ENCODE measurements around the gene B3GNT2. TPM values are rescaled to one million over a fixed set of nuclear protein-coding genes. Genes with fewer than 3 reads are reported as not detected.

Gene B3GNT2
- polyA plus RNA-seq, 1 of the 3 experiments (the other 2 are of a cell fraction) = 6.3 TPM

DNA sequence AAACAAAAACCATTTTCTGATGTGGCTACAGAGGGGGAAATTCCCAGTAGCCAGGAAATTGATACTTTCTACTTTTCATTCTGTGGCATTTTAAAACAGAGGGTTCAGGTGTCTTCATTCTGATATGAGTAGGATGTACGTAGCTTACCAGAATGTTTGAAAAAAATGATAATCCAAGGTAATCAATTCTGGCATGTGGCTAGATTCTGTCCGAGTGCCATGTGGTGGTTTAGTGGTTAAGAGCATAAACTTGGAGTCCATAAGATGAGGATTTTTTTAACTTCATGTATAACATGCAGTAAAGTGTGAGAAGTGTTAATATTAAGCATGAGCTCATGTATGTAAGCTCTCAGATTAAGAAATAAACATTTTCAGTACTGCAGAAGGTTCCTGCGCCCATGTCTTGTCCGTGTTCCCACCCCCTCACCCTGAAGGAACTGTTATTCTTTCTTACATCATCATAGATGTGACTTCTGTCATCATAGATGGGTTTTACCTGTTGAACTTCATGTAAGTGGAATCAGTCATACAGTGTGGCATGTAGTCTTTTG lies 4.5 kb downstream of the B3GNT2 start (continued):
- TF ChIP-seq, protein P1, sequence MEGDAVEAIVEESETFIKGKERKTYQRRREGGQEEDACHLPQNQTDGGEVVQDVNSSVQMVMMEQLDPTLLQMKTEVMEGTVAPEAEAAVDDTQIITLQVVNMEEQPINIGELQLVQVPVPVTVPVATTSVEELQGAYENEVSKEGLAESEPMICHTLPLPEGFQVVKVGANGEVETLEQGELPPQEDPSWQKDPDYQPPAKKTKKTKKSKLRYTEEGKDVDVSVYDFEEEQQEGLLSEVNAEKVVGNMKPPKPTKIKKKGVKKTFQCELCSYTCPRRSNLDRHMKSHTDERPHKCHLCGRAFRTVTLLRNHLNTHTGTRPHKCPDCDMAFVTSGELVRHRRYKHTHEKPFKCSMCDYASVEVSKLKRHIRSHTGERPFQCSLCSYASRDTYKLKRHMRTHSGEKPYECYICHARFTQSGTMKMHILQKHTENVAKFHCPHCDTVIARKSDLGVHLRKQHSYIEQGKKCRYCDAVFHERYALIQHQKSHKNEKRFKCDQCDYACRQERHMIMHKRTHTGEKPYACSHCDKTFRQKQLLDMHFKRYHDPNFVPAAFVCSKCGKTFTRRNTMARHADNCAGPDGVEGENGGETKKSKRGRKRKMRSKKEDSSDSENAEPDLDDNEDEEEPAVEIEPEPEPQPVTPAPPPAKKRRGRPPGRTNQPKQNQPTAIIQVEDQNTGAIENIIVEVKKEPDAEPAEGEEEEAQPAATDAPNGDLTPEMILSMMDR (IDR thresholded peaks at IDR 0.05) = no peak
- TF ChIP-seq SIN3A (IDR thresholded peaks at IDR 0.05; ENCODE audit: borderline replicate concordance, low read depth, low read length) = no peak

DNA sequence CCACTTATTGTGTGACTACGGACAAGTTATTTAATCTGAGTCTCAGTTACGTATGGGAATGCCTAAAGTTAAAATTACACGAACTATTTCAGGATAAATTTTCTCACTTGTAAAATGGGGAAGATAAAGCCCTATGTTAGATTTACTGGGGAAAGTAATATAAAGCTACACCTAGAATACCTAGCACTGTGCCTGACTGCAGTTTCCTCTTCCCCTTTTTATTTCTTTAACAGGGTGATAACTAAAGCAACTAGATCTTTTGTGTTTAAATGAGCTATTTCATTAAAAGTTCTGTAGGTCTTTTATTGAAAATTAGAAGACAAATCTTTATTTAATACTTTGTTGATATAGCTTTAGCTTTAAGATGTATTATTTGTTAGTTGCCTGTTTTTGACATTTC lies 5.0 kb downstream of the B3GNT2 start:
- POLR2A ChIA-PET = interaction anchor here (0.7 to 1.6 kb wide), 3 partner anchors 13 to 26 kb away, joined by 3 to 4 read pairs (median 3); no protein-coding TSS in a partner anchor
- Histone ChIP-seq H3K4me3 (ENCODE audit: low read depth in 2 of 2, low read length in 1 of 2) (no peak overlapping the region), H3K36me3 (replicated peaks in 1 of 2; ENCODE audit: control insufficient read depth in 1 of 2, insufficient read depth in 2 of 2, low read length in 1 of 2) (no peaks in the 10 kb centered on the region), H3F3A (replicated peaks; ENCODE audit: insufficient read depth) (no peaks in the 10 kb centered on the region), H3K79me2 (ENCODE audit: insufficient read depth) (peaks cover 79% of the 10 kb centered on the region), H3K27me3 (ENCODE audit: insufficient read depth) (no peaks in the 10 kb centered on the region), H3K9ac (no peak overlapping the region), H3K4me2 (no peak overlapping the region), H3K9me3 (no peaks in the 10 kb centered on the region), H2AFZ (ENCODE audit: low read depth) (no peak overlapping the region), H3K27ac (ENCODE audit: low read depth in 2 of 2, low read length in 1 of 2) (no peak overlapping the region), H4K20me1 (ENCODE audit: insufficient read depth) (peaks cover 30% of the 10 kb centered on the region), H3K4me1 (ENCODE audit: control insufficient read depth in 1 of 2, insufficient read depth in 2 of 2, low read depth in 1 of 2, low read length in 1 of 2) (peaks cover 3 to 15% of the 10 kb centered on the region in 2 experiments; a peak in 2 of 4 replicates), H3K9me2 (no peaks in the 10 kb centered on the region)
- TF ChIP-seq EP300 (IDR thresholded peaks at IDR 0.05; ENCODE audit: borderline replicate concordance in 1 of 2, low read depth in 1 of 2, low read length in 1 of 2) (no peak), YY1 (IDR thresholded peaks at IDR 0.05; ENCODE audit: low read depth) (no peak), FOXJ3 (CRISPR knock-in tag; IDR thresholded peaks at IDR 0.05) (no peak)
- CTCF ChIA-PET = interaction anchor here (0.8 to 1.3 kb wide), 4 partner anchors 9 to 211 kb away, joined by 3 to 4 read pairs (median 4); no protein-coding TSS in a partner anchor
- WGBS (ENCODE audit: low lambda C conversion rate) = 96% methylated on average over 3 of the region's 3 CpGs
- DNase-seq = no peak

DNA sequence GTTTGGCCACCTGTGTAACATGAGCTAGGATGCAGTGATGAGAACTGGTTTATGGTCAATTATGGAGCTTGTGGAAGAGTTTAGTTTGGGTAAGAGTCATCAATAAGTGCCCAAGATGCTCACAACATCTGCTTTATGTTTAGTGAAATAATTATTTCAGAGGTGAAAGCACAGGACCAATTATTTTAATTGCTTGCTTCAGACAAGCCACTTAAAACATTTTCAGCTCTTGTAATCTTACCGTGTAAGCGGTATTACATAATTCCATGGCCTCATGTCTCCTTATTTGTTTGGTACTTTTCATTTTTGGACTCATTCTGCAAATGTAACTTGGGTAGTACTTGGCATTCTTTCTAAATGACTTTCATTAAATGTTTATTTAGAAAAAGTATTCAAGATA lies 5.4 kb downstream of the B3GNT2 start:
- no peak for DNase-seq
- Histone ChIP-seq H3F3A (replicated peaks; ENCODE audit: insufficient read depth) (no peaks in the 10 kb centered on the region), H3K4me3 (ENCODE audit: low read depth in 2 of 2, low read length in 1 of 2) (no peak overlapping the region), H3K9ac (no peak overlapping the region), H3K36me3 (replicated peaks in 1 of 2; ENCODE audit: control insufficient read depth in 1 of 2, insufficient read depth in 2 of 2, low read length in 1 of 2) (no peaks in the 10 kb centered on the region), H2AFZ (ENCODE audit: low read depth) (no peak overlapping the region), H3K27ac (ENCODE audit: low read depth in 2 of 2, low read length in 1 of 2) (no peak overlapping the region), H3K27me3 (ENCODE audit: insufficient read depth) (no peaks in the 10 kb centered on the region), H3K4me2 (no peak overlapping the region), H3K79me2 (ENCODE audit: insufficient read depth) (peaks cover 79% of the 10 kb centered on the region), H3K9me2 (no peaks in the 10 kb centered on the region), H4K20me1 (ENCODE audit: insufficient read depth) (peaks cover 31% of the 10 kb centered on the region), H3K4me1 (ENCODE audit: control insufficient read depth in 1 of 2, insufficient read depth in 2 of 2, low read depth in 1 of 2, low read length in 1 of 2) (peaks cover 3 to 15% of the 10 kb centered on the region in 2 experiments; a peak in 2 of 4 replicates), H3K9me3 (no peaks in the 10 kb centered on the region)
- 93% methylated on average over 2 of the region's 2 CpGs for WGBS (ENCODE audit: low lambda C conversion rate)
- ChIA-PET CTCF (interaction anchor here (0.8 to 1.3 kb wide), 4 partner anchors 9 to 210 kb away, joined by 3 to 4 read pairs (median 4); no protein-coding TSS in a partner anchor), POLR2A (interaction anchor here (0.9 to 1.6 kb wide), 2 partner anchors 14 to 26 kb away, joined by 3 to 4 read pairs; no protein-coding TSS in a partner anchor)
- TF ChIP-seq EZH2phosphoT487 (IDR thresholded peaks at IDR 0.05; ENCODE audit: borderline replicate concordance, low read depth) (no peak), GABPA (IDR thresholded peaks at IDR 0.05; ENCODE audit: low read depth) (no peak), FOSL2 (IDR thresholded peaks at IDR 0.05; ENCODE audit: borderline replicate concordance, low read depth) (no peak), YY1 (IDR thresholded peaks at IDR 0.05; ENCODE audit: low read depth) (no peak), SMC3 (IDR thresholded peaks at IDR 0.05; ENCODE audit: low read depth, low read length) (no peak), CHD2 (IDR thresholded peaks at IDR 0.05; ENCODE audit: low read length, partially characterized antibody) (no peak), RAD21 (IDR thresholded peaks at IDR 0.05; ENCODE audit: low read length) (no peak), FOXJ3 (CRISPR knock-in tag; IDR thresholded peaks at IDR 0.05) (no peak), SIN3A (IDR thresholded peaks at IDR 0.05; ENCODE audit: borderline replicate concordance, low read depth, low read length) (no peak), RCOR1 (IDR thresholded peaks at IDR 0.05; ENCODE audit: low read length) (no peak), JUND (IDR thresholded peaks at IDR 0.05) (no peak), FOXM1 (IDR thresholded peaks at IDR 0.05; ENCODE audit: low read depth) (no peak), EP300 (IDR thresholded peaks at IDR 0.05; ENCODE audit: borderline replicate concordance in 1 of 2, low read depth in 1 of 2, low read length in 1 of 2) (no peak)
- TF ChIP-seq, protein P2, sequence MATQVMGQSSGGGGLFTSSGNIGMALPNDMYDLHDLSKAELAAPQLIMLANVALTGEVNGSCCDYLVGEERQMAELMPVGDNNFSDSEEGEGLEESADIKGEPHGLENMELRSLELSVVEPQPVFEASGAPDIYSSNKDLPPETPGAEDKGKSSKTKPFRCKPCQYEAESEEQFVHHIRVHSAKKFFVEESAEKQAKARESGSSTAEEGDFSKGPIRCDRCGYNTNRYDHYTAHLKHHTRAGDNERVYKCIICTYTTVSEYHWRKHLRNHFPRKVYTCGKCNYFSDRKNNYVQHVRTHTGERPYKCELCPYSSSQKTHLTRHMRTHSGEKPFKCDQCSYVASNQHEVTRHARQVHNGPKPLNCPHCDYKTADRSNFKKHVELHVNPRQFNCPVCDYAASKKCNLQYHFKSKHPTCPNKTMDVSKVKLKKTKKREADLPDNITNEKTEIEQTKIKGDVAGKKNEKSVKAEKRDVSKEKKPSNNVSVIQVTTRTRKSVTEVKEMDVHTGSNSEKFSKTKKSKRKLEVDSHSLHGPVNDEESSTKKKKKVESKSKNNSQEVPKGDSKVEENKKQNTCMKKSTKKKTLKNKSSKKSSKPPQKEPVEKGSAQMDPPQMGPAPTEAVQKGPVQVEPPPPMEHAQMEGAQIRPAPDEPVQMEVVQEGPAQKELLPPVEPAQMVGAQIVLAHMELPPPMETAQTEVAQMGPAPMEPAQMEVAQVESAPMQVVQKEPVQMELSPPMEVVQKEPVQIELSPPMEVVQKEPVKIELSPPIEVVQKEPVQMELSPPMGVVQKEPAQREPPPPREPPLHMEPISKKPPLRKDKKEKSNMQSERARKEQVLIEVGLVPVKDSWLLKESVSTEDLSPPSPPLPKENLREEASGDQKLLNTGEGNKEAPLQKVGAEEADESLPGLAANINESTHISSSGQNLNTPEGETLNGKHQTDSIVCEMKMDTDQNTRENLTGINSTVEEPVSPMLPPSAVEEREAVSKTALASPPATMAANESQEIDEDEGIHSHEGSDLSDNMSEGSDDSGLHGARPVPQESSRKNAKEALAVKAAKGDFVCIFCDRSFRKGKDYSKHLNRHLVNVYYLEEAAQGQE (IDR thresholded peaks at IDR 0.05; ENCODE audit: low read depth, low read length) = no peak
- TF ChIP-seq, protein P3, sequence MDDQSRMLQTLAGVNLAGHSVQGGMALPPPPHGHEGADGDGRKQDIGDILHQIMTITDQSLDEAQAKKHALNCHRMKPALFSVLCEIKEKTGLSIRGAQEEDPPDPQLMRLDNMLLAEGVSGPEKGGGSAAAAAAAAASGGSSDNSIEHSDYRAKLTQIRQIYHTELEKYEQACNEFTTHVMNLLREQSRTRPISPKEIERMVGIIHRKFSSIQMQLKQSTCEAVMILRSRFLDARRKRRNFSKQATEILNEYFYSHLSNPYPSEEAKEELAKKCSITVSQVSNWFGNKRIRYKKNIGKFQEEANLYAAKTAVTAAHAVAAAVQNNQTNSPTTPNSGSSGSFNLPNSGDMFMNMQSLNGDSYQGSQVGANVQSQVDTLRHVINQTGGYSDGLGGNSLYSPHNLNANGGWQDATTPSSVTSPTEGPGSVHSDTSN (IDR thresholded peaks at IDR 0.05) = no peak
- TF ChIP-seq, protein P4, sequence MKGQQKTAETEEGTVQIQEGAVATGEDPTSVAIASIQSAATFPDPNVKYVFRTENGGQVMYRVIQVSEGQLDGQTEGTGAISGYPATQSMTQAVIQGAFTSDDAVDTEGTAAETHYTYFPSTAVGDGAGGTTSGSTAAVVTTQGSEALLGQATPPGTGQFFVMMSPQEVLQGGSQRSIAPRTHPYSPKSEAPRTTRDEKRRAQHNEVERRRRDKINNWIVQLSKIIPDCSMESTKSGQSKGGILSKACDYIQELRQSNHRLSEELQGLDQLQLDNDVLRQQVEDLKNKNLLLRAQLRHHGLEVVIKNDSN (IDR thresholded peaks at IDR 0.05; ENCODE audit: borderline replicate concordance, low read depth) = no peak
